OCI-LY1 (cell line): ENCODE data around the gene ACTR8.

Experiments
- EZH2 ChIP-seq: fragments of 200-600 bp; sonication (generic), shearing (Covaris generic); IDR thresholded peaks from 2 replicates; pipeline ENCODE4 v1.8.0; 2017; ENCODE audit warnings: borderline replicate concordance, mixed run types, mild to moderate bottlenecking, antibody characterized with exemption, low read length, moderate library complexity, mixed read lengths
- TF ChIP-seq, protein P1 (sequence below): fragments of 200-600 bp; sonication (generic), shearing (Covaris generic); IDR thresholded peaks from 2 replicates; pipeline ENCODE4 v1.5.1; 2017; ENCODE audit warnings: mild to moderate bottlenecking, antibody characterized with exemption, low read length, moderate library complexity, mixed read lengths

DNA sequence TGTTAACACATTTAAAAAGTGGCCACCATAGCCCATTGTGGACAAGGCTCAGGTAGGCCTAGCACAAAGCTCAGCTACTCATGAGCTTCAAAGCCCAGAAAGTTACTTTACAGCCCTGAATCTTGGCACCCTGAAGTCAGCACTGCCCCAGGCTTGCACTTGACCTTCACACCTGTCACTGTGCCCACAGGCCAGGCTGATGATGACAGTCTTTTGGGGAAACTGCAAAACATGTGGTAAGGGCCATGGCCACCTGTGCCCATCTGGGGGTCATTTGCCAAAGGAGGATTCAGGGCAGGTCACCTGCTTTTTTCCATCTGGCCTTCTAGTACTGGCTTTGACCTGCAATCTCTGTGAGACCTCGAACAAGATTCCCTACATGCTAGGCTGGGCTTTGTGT lies 46.7 kb downstream of the ACTR8 start:
- TF ChIP-seq, protein P1, sequence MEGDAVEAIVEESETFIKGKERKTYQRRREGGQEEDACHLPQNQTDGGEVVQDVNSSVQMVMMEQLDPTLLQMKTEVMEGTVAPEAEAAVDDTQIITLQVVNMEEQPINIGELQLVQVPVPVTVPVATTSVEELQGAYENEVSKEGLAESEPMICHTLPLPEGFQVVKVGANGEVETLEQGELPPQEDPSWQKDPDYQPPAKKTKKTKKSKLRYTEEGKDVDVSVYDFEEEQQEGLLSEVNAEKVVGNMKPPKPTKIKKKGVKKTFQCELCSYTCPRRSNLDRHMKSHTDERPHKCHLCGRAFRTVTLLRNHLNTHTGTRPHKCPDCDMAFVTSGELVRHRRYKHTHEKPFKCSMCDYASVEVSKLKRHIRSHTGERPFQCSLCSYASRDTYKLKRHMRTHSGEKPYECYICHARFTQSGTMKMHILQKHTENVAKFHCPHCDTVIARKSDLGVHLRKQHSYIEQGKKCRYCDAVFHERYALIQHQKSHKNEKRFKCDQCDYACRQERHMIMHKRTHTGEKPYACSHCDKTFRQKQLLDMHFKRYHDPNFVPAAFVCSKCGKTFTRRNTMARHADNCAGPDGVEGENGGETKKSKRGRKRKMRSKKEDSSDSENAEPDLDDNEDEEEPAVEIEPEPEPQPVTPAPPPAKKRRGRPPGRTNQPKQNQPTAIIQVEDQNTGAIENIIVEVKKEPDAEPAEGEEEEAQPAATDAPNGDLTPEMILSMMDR, result no peak
- no peak for TF ChIP-seq EZH2
